HCT116 (cell line): ENCODE data around the gene PDK2. TPM values are rescaled to one million over a fixed set of nuclear protein-coding genes. Genes with fewer than 3 reads are reported as not detected.

Source experiments
- ATAC-seq: fragments of 200-7000 bp; cut with Tn5 transposase; 2 replicates; pipeline ENCODE4 v1.9.1; 2020; ENCODE audit warnings: mild to moderate bottlenecking, moderate library complexity
- BruUV-seq: library from RNA; stranded (reverse); fragments of 400-500 nt; replicated peaks from 2 replicates; lab custom pipeline; 2021; lab: Mats Ljungman, UMichigan
- CTCF ChIA-PET: fragments of 300-600 bp; sonication (Branson Sonifier 250); formaldehyde crosslinking; loops from one replicate; lab custom pipeline; 2021; ENCODE audit warnings: antibody characterized with exemption; lab: Charles Lee
- POLR2A ChIA-PET: fragments of 300-600, 350-600 bp; sonication (Branson Sonifier 250); formaldehyde crosslinking; loops from one replicate; lab custom pipeline; 2021; ENCODE audit warnings: antibody characterized with exemption; lab: Charles Lee
- RAD21 ChIA-PET, 2 experiments: fragments of 300-600 bp; sonication (Branson Sonifier 250); formaldehyde crosslinking; loops; one replicate each; lab custom pipeline; 2023; ENCODE audit warnings: low total read pairs in 2 of 2; ENCODE audit not compliant: uncharacterized antibody in 2 of 2, unreplicated experiment in 2 of 2, low non-redundant PET in 1 of 2; lab: Charles Lee
- DNase-seq: peaks from one replicate; pipeline ENCODE4 v3.0.0-alpha.2; 2010; ENCODE audit warnings: low read depth, low spot score
- H2AFZ ChIP-seq: fragments of 200-600 bp; shearing (Covaris generic), sonication (generic); 2 replicates; pipeline ENCODE4 v1.6.1; 2017; ENCODE audit warnings: low read depth, mixed run types, mixed read lengths, antibody characterized with exemption, low read length; ENCODE audit not compliant: poor library complexity, severe bottlenecking
- H3K27ac ChIP-seq: 2 replicates; pipeline ENCODE4 v1.5.1; 2012; ENCODE audit warnings: low read depth, low read length
- H3K27me3 ChIP-seq: fragments of 200-600 bp; sonication (generic); 2 replicates; pipeline ENCODE4 v1.6.1; 2016; ENCODE audit warnings: mixed run types, low read length, mixed read lengths; ENCODE audit not compliant: insufficient read depth
- H3K36me3 ChIP-seq, 2 experiments: fragments of 200-500 bp in 1 of 2; fragments of 200-600 bp in 1 of 2; sonication (Bioruptor generic) in 1 of 2; sonication (generic) in 1 of 2; 2 replicates each; pipeline versions ENCODE4 v1.5.1 to v1.6.1; 2014 to 2016; ENCODE audit warnings: low read length in 2 of 2, inconsistent platforms in 1 of 2, mixed read lengths in 1 of 2, mixed run types in 1 of 2; ENCODE audit not compliant: insufficient read depth in 2 of 2, control insufficient read depth in 1 of 2
- H3K4me1 ChIP-seq, 2 experiments: fragments of 200-600 bp in 1 of 2; sonication (generic) in 1 of 2; 2 replicates each; pipeline versions ENCODE4 v1.5.1 to v1.6.1; 2012 to 2017; ENCODE audit warnings: low read length in 2 of 2, inconsistent platforms in 1 of 2, mild to moderate bottlenecking in 1 of 2, mixed read lengths in 1 of 2, mixed run types in 1 of 2, moderate library complexity in 1 of 2; ENCODE audit not compliant: insufficient read depth in 2 of 2, control insufficient read depth in 1 of 2
- H3K4me2 ChIP-seq: fragments of 200-600 bp; sonication (generic); 2 replicates; pipeline ENCODE4 v1.6.1; 2017; ENCODE audit warnings: mixed run types, low read length, mixed read lengths
- H3K4me3 ChIP-seq, 2 experiments: fragments of 200-600 bp in 1 of 2; sonication (generic) in 1 of 2; replicated peaks in 1 of 2; 2 replicates each; pipeline ENCODE4 v1.5.1; 2011 to 2016; ENCODE audit warnings: low read length in 2 of 2, control low read depth in 1 of 2, low read depth in 1 of 2, mild to moderate bottlenecking in 1 of 2, mixed read lengths in 1 of 2, mixed run types in 1 of 2
- H3K79me2 ChIP-seq: fragments of 200-600 bp; sonication (generic); 2 replicates; pipeline ENCODE4 v1.6.1; 2017; ENCODE audit warnings: mild to moderate bottlenecking, mixed run types, low read length, moderate library complexity, mixed read lengths; ENCODE audit not compliant: insufficient read depth
- H3K9ac ChIP-seq: fragments of 200-600 bp; sonication (generic); 2 replicates; pipeline ENCODE4 v1.6.1; 2016; ENCODE audit warnings: low read length, mixed read lengths
- H3K9me2 ChIP-seq: fragments of 200-600 bp; sonication (generic), shearing (Covaris generic); 2 replicates; pipeline ENCODE4 v1.6.1; 2017; ENCODE audit warnings: mixed run types, mild to moderate bottlenecking, moderate library complexity; ENCODE audit not compliant: insufficient read depth
- H3K9me3 ChIP-seq, 2 experiments: fragments of 200-500 bp in 1 of 2; fragments of 200-600 bp in 1 of 2; sonication (Bioruptor generic) in 1 of 2; sonication (generic) in 1 of 2; 2 replicates each; pipeline ENCODE4 v1.6.1; 2014 to 2017; ENCODE audit warnings: low read length in 2 of 2, mixed read lengths in 2 of 2, inconsistent platforms in 1 of 2, low read depth in 1 of 2, mild to moderate bottlenecking in 1 of 2, mixed run types in 1 of 2, moderate library complexity in 1 of 2; ENCODE audit not compliant: control insufficient read depth in 1 of 2, insufficient read depth in 1 of 2
- H4K20me1 ChIP-seq: fragments of 200-600 bp; sonication (generic), shearing (Covaris generic); 2 replicates; pipeline ENCODE4 v1.6.1; 2017; ENCODE audit warnings: mixed run types, mild to moderate bottlenecking, moderate library complexity; ENCODE audit not compliant: insufficient read depth
- CEBPB ChIP-seq: IDR thresholded peaks from 2 replicates; pipeline ENCODE4 v1.6.1; 2012; ENCODE audit warnings: low read depth
- EGR1 ChIP-seq: IDR thresholded peaks from 2 replicates; pipeline ENCODE4 v1.6.1; 2012; ENCODE audit warnings: low read depth
- EZH2 ChIP-seq: fragments of 200-600 bp; sonication (generic); IDR thresholded peaks from 2 replicates; pipeline ENCODE4 v1.6.1; 2017; ENCODE audit warnings: antibody characterized with exemption, mixed run types
- EZH2phosphoT487 ChIP-seq: fragments of 200-600 bp; IDR thresholded peaks from 2 replicates; pipeline ENCODE4 v1.6.1; 2018; ENCODE audit warnings: antibody characterized with exemption, borderline replicate concordance
- FOSL1 ChIP-seq: IDR thresholded peaks from 2 replicates; pipeline ENCODE4 v1.6.1; 2012; ENCODE audit warnings: low read depth
- JUND ChIP-seq: IDR thresholded peaks from 2 replicates; pipeline ENCODE4 v1.6.1; 2012
- RAD21 ChIP-seq: IDR thresholded peaks from 2 replicates; pipeline ENCODE4 v1.6.1; 2012; ENCODE audit warnings: low read depth, mild to moderate bottlenecking
- SIN3A ChIP-seq: IDR thresholded peaks from 2 replicates; pipeline ENCODE4 v1.6.1; 2012; ENCODE audit warnings: low read depth
- SP1 ChIP-seq: IDR thresholded peaks from 2 replicates; pipeline ENCODE4 v1.6.1; 2012; ENCODE audit warnings: low read depth
- YY1 ChIP-seq: IDR thresholded peaks from 2 replicates; pipeline ENCODE4 v1.6.1; 2011; ENCODE audit warnings: low read length, low read depth, moderate library complexity, mild to moderate bottlenecking; ENCODE audit not compliant: insufficient replicate concordance; ENCODE audit errors: extremely low read depth
- ZNF274 ChIP-seq: fragments of 200-500 bp; sonication (Bioruptor generic); IDR thresholded peaks from 2 replicates; pipeline ENCODE4 v1.6.1; 2014; ENCODE audit warnings: mild to moderate bottlenecking, low read depth, low read length, inconsistent platforms
- intact Hi-C: fragments of 100-400 bp; cut with micrococcal nuclease; formaldehyde crosslinking; loops from 2 replicates; pipeline ENCODE4 v1.10.0; 2022
- total RNA-seq: library from RNA; stranded (reverse); gene quantifications from one replicate; pipeline ENCODE4 v1.2.1, GENCODE V29; 2021; ENCODE audit not compliant: unreplicated experiment
- TF ChIP-seq, protein P1 (sequence below): IDR thresholded peaks from 2 replicates; pipeline ENCODE4 v1.6.1; 2012; ENCODE audit warnings: low read depth
- TF ChIP-seq, protein P2 (sequence below): IDR thresholded peaks from 2 replicates; pipeline ENCODE4 v1.6.1; 2011; ENCODE audit warnings: mild to moderate bottlenecking, low read length, moderate library complexity; ENCODE audit not compliant: insufficient replicate concordance; ENCODE audit errors: extremely low read depth
- TF ChIP-seq, protein P3 (sequence below): IDR thresholded peaks from 2 replicates; pipeline ENCODE4 v1.6.1; 2012

Gene PDK2
- total RNA-seq, 1 experiment from 2014 or later = 39.1 TPM

- no peak for ATAC-seq
- H3K4me2 ChIP-seq = peak overlapping the region; percentile 35
- intact Hi-C loops = loop anchor here (2.0 kb wide), 1 partner anchor 46 kb away; no protein-coding TSS in a partner anchor
- TF ChIP-seq, protein P1, sequence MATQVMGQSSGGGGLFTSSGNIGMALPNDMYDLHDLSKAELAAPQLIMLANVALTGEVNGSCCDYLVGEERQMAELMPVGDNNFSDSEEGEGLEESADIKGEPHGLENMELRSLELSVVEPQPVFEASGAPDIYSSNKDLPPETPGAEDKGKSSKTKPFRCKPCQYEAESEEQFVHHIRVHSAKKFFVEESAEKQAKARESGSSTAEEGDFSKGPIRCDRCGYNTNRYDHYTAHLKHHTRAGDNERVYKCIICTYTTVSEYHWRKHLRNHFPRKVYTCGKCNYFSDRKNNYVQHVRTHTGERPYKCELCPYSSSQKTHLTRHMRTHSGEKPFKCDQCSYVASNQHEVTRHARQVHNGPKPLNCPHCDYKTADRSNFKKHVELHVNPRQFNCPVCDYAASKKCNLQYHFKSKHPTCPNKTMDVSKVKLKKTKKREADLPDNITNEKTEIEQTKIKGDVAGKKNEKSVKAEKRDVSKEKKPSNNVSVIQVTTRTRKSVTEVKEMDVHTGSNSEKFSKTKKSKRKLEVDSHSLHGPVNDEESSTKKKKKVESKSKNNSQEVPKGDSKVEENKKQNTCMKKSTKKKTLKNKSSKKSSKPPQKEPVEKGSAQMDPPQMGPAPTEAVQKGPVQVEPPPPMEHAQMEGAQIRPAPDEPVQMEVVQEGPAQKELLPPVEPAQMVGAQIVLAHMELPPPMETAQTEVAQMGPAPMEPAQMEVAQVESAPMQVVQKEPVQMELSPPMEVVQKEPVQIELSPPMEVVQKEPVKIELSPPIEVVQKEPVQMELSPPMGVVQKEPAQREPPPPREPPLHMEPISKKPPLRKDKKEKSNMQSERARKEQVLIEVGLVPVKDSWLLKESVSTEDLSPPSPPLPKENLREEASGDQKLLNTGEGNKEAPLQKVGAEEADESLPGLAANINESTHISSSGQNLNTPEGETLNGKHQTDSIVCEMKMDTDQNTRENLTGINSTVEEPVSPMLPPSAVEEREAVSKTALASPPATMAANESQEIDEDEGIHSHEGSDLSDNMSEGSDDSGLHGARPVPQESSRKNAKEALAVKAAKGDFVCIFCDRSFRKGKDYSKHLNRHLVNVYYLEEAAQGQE = no peak
- TF ChIP-seq JUND (no peak), CEBPB (no peak), SP1 (no peak), ZNF274 (no peak), YY1 (no peak), SIN3A (no peak), RAD21 (no peak), EGR1 (no peak), FOSL1 (no peak), EZH2phosphoT487 (no peak), EZH2 (no peak)
- TF ChIP-seq, protein P2, sequence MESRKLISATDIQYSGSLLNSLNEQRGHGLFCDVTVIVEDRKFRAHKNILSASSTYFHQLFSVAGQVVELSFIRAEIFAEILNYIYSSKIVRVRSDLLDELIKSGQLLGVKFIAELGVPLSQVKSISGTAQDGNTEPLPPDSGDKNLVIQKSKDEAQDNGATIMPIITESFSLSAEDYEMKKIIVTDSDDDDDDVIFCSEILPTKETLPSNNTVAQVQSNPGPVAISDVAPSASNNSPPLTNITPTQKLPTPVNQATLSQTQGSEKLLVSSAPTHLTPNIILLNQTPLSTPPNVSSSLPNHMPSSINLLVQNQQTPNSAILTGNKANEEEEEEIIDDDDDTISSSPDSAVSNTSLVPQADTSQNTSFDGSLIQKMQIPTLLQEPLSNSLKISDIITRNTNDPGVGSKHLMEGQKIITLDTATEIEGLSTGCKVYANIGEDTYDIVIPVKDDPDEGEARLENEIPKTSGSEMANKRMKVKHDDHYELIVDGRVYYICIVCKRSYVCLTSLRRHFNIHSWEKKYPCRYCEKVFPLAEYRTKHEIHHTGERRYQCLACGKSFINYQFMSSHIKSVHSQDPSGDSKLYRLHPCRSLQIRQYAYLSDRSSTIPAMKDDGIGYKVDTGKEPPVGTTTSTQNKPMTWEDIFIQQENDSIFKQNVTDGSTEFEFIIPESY = no peak
- TF ChIP-seq, protein P3, sequence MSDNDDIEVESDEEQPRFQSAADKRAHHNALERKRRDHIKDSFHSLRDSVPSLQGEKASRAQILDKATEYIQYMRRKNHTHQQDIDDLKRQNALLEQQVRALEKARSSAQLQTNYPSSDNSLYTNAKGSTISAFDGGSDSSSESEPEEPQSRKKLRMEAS = no peak
- no peaks in the 10 kb centered on the region; a peak in 1 of 4 replicates for H3K36me3 ChIP-seq
- BruUV-seq = no TSS peak
- CTCF ChIA-PET = interaction anchor here (1.1 to 6.8 kb wide), 10 partner anchors 9 to 86 kb away, joined by 3 to 55 read pairs (median 6); partner anchors contain the start of gene PDK2
- peaks cover 7 to 22% of the 10 kb centered on the region in 2 experiments; a peak in 3 of 4 replicates for H3K4me1 ChIP-seq
- H3K27me3 ChIP-seq = peaks cover 6% of the 10 kb centered on the region; the same call in 1 of the 2 replicates
- no peaks in the 10 kb centered on the region for H3K79me2 ChIP-seq
- H4K20me1 ChIP-seq = no peaks in the 10 kb centered on the region
- H3K9me3 ChIP-seq = no peaks in the 10 kb centered on the region
- H3K9me2 ChIP-seq = no peaks in the 10 kb centered on the region
- peak overlapping the region; percentile 34 for H2AFZ ChIP-seq
- H3K27ac ChIP-seq = no peak overlapping the region; the same call in 1 of the 2 replicates
- RAD21 ChIA-PET = no interaction called here
- no peak for DNase-seq
- H3K9ac ChIP-seq = no peak overlapping the region
- POLR2A ChIA-PET = no interaction called here
- H3K4me3 ChIP-seq = no peak overlapping the region
These were observed 19.2 kb downstream of the PDK2 start for GRCh38 chr17:50114401-50114800.
